ENCODE results near the gene SMAD6.

SMAD6 gene

DNA sequence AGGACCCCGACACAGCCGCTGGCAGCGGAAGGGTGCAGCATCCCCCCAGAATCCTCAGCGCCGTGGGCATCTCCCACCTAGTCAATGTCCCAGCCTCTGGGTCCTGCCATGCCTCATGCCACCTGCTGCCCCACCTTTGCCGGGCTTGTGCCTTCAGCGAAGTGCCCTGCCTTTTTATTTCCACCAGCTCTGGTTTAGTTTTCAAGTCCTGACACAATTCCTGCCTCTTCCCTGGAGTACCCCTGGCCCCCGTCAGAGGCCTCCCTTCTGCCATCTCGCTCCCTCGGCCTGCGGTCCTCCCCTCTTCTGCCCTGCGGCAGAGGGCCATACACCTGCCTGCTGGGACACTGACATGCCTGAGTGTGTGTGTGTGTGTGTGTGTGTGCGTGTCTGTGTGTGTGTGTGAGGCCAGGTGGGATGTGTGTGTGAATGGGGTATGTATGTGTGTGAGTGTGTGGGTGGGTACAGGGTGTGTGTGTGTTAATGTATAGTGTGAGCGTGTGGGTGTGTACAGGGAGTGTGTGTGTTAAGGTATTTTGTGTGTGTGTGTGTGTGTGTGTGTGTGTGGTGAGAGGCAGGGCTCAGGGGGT lies 129.9 kb downstream of the SMAD6 start:
- H3K9me3 ChIP-seq (ENCODE audit: control insufficient read depth, insufficient read depth, low read length): no peaks in the 10 kb centered on the region
- H3K36me3 ChIP-seq (ENCODE audit: control insufficient read depth, low read length): no peaks in the 10 kb centered on the region
- 0 out of 2 replicates have a peak, but pooled peaks cover 2% of the 10 kb centered on the region for H3K27me3 ChIP-seq (ENCODE audit: control insufficient read depth, low read length)
- H3F3A ChIP-seq (ENCODE audit: control insufficient read depth, insufficient read depth): peaks cover 5% of the 10 kb centered on the region; the same call in 1 of the 2 replicates
- H3K4me2 ChIP-seq (ENCODE audit: low read length): no peak overlapping the region
- H3K4me1 ChIP-seq (ENCODE audit: control insufficient read depth, low read length): peaks cover 31% of the 10 kb centered on the region
- no peak overlapping the region for H3K27ac ChIP-seq (ENCODE audit: low read depth, low read length)
- H3K79me2 ChIP-seq (ENCODE audit: control insufficient read depth, low read length): no peaks in the 10 kb centered on the region
- H4K20me1 ChIP-seq (ENCODE audit: control insufficient read depth, insufficient read depth, low read depth, low read length): no peaks in the 10 kb centered on the region
- no peak overlapping the region for H3K4me3 ChIP-seq (ENCODE audit: low read length)
- TF ChIP-seq, protein P1, sequence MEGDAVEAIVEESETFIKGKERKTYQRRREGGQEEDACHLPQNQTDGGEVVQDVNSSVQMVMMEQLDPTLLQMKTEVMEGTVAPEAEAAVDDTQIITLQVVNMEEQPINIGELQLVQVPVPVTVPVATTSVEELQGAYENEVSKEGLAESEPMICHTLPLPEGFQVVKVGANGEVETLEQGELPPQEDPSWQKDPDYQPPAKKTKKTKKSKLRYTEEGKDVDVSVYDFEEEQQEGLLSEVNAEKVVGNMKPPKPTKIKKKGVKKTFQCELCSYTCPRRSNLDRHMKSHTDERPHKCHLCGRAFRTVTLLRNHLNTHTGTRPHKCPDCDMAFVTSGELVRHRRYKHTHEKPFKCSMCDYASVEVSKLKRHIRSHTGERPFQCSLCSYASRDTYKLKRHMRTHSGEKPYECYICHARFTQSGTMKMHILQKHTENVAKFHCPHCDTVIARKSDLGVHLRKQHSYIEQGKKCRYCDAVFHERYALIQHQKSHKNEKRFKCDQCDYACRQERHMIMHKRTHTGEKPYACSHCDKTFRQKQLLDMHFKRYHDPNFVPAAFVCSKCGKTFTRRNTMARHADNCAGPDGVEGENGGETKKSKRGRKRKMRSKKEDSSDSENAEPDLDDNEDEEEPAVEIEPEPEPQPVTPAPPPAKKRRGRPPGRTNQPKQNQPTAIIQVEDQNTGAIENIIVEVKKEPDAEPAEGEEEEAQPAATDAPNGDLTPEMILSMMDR (IDR thresholded peaks at IDR 0.05; ENCODE audit: low read depth, low read length, poor library complexity, severe bottlenecking): no peak
- no peak for TF ChIP-seq EZH2phosphoT487 (IDR thresholded peaks at IDR 0.05; ENCODE audit: borderline replicate concordance, low read length)
- H3K9me2 ChIP-seq (replicated peaks; ENCODE audit: control insufficient read depth, low read length): no peaks in the 10 kb centered on the region

Data from DOHH2 (cell line).